ENCODE results near the gene FGFRL1. TPM values are rescaled to one million over a fixed set of nuclear protein-coding genes. Genes with fewer than 3 reads are reported as not detected.
A peak's percentile ranks its signal among the peaks of the same experiment; 100 is the strongest.
"Not testable (repeated sequence)": the region's sequence is repeated elsewhere in the genome, so short reads cannot be mapped to it uniquely, and the experiment has no call there.

Gene FGFRL1
- total RNA-seq, 2 donors from 2014 or later: 15.9 to 18.6 TPM

DNA sequence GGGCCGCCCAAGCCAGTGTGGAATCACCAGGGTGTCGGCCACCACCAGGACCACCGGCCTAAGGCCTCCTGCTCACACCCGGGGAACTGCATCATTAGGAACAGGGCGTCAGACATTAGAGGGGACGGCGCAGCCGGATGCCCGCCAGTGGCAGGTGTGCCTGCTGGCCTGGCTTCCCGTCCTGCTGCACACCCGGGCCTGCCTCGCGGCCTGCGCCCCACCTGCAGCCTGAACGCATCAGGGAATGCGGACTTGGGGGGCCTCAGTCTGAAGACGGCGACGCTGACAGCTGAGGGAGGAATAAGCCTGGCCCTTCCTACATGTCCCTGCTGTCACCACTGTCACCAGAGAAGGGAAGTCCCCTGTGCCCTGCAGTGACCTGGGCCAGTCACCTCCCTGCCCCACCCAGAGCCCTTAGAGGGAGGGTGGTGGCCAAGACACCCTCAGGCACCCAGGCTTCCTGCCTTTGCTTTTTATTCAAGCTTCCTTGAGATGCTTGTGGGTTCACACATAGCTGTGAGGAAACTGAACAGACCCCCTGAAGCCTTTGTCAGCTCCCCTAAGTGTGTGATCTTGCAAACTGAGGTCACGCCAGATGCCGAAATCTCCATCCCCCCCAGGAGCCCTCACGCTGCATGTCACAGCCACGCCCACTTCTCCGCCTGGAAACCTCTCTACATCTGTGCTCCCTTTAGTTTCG is 41.2 kb upstream of the FGFRL1 start:
- peaks cover 4% of the 10 kb centered on the region for H3K4me1 Mint-ChIP-seq (ENCODE audit: low read depth)
- H3K9me3 Mint-ChIP-seq: no peaks in the 10 kb centered on the region
- ATAC-seq (replicated peaks in 1 of 2) (no peak), DNase-seq (no peak)
- H3K36me3 Mint-ChIP-seq (ENCODE audit: insufficient read depth in 2 of 2): no peaks in the 10 kb centered on the region
- H3K27me3 Mint-ChIP-seq (ENCODE audit: low read depth): no peaks in the 10 kb centered on the region
- no peak overlapping the region for H3K4me3 Mint-ChIP-seq
- no peak overlapping the region for H3K27ac Mint-ChIP-seq

DNA sequence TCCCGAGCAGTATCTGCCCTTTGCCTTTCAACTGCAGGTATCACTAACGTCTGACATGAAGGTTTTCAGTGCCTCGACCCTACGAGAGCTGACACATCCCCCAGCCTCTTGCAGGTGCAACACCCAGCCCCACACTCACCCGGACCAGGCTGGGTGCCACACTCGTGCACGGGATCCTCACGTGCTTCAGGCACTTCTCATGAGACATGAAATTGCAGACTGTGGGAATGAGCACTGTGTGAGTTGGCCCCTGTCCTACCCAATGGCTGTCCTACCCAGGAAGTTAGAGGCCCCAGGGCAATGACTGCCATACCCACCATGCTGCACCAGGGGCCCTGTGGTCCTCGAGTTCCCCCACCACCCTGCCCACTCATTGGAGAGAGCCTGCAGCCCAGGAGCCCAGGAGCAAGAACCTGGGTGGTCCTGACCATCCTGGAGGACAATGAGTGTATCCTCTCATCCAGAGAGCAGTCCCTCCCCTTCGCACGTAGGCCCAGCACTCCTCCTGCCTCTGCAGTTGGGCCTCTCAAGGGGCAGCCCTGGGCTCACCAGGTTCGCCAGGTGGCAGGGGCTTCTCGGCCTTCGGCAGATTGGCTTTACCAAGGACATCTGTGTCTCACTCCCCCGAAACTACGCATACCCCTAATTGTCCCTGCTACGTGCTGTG is 40.4 kb upstream of the FGFRL1 start:
- Mint-ChIP-seq H3K36me3 (ENCODE audit: insufficient read depth in 2 of 2) (no peaks in the 10 kb centered on the region), H3K27ac (no peak overlapping the region), H3K27me3 (ENCODE audit: low read depth) (no peaks in the 10 kb centered on the region), H3K4me1 (ENCODE audit: low read depth) (peaks cover 4% of the 10 kb centered on the region), H3K4me3 (peak overlapping the region in 1 of 2 donors; percentile 36), H3K9me3 (no peaks in the 10 kb centered on the region)
- DNase-seq: no peak
- ATAC-seq (replicated peaks in 1 of 2): no peak

DNA sequence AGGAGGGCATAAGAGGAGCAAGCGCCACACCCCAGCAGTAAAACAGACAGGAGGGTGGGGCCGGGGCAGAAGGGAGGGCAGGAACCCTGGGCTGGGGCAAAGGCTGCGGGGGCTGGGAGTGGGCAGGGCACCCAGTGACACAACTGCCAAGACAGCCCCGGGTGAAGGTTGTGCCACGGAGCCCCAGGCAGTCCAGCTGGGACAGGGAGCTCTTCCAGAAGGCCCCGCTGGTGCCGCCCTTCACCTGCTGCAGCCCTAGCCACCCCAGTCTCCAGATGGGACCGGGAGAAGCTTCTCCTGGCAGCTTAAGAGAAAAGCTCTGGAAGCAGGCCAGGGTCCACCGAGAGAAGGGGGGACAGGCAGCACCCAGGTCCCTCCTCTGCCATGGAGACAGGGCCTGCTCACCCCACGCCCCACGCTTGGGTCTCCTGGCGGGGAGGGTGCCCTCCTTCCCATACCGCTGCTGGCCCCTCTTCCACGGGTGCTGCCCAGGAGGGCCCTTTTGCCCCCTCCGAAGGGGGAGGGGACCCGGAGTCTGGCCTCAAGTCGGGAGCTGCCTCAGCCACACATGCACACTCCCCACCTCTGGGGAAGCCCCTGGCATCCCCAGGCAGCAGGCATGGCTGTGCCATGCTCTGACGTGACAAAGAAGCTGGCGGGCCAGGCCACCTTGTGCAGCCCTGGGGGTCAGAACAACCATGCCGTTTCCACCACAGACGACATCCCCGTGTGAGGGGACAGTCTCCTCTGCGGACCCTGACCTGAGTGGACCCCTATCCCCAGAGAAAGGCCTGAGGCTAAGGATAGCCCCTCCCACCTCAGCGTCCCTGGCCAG is 39.5 kb upstream of the FGFRL1 start:
- ATAC-seq (replicated peaks in 1 of 2): no peak
- H3K4me1 Mint-ChIP-seq (ENCODE audit: low read depth): peaks cover 4% of the 10 kb centered on the region
- no peak overlapping the region for H3K27ac Mint-ChIP-seq
- peak overlapping the region; percentile 36 to 66 for H3K4me3 Mint-ChIP-seq
- H3K9me3 Mint-ChIP-seq: no peaks in the 10 kb centered on the region
- DNase-seq: no peak
- H3K36me3 Mint-ChIP-seq (ENCODE audit: insufficient read depth in 2 of 2): no peaks in the 10 kb centered on the region
- no peaks in the 10 kb centered on the region for H3K27me3 Mint-ChIP-seq (ENCODE audit: low read depth)

DNA sequence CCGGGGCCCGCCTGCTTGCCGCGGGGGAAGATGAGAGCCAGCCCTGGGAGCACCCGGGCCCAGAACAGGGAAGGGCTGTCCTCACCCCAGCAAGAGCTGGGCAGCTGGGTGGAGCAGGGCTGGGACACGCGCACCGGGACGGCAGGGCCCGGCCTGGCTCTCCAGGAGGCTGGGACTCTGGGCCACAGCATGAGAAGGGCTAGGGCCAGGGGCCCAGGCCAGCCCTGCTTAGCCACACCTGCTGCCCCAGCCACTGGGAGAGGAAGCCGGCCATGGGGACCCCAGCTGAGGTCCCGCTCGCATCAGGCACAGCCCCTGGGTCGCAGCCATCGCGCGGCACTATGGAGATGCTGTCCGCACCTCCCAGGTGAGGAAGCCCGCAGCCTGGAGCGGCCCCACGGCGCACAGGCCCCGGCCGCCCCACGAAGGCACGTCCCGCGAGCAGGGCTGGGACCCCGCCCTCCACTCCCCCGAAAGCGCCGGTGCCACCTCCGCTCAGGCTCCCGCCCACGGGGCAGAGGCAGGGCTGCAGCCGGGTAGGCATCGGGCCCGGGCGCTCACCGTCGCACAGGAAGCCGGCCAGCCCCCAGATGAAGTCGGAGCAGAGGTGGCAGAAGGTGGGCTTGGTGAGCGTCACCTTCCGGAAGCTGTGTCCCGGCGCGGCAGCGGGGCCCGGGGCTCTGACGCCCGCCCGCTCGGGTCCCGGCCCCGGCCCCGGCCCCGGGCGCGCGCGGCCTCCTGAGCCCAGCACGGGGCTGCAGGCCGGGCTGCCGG is 38.6 kb upstream of the FGFRL1 start:
- Mint-ChIP-seq H3K9me3 (no peaks in the 10 kb centered on the region), H3K27me3 (ENCODE audit: low read depth) (no peaks in the 10 kb centered on the region), H3K4me3 (peak overlapping the region; percentile 66 to 67), H3K27ac (no peak overlapping the region), H3K4me1 (ENCODE audit: low read depth) (peaks cover 4% of the 10 kb centered on the region), H3K36me3 (ENCODE audit: insufficient read depth in 2 of 2) (no peaks in the 10 kb centered on the region)
- ATAC-seq (replicated peaks in 1 of 2) (peak; percentile 61 to 68), DNase-seq (peak; percentile 61 to 72)

DNA sequence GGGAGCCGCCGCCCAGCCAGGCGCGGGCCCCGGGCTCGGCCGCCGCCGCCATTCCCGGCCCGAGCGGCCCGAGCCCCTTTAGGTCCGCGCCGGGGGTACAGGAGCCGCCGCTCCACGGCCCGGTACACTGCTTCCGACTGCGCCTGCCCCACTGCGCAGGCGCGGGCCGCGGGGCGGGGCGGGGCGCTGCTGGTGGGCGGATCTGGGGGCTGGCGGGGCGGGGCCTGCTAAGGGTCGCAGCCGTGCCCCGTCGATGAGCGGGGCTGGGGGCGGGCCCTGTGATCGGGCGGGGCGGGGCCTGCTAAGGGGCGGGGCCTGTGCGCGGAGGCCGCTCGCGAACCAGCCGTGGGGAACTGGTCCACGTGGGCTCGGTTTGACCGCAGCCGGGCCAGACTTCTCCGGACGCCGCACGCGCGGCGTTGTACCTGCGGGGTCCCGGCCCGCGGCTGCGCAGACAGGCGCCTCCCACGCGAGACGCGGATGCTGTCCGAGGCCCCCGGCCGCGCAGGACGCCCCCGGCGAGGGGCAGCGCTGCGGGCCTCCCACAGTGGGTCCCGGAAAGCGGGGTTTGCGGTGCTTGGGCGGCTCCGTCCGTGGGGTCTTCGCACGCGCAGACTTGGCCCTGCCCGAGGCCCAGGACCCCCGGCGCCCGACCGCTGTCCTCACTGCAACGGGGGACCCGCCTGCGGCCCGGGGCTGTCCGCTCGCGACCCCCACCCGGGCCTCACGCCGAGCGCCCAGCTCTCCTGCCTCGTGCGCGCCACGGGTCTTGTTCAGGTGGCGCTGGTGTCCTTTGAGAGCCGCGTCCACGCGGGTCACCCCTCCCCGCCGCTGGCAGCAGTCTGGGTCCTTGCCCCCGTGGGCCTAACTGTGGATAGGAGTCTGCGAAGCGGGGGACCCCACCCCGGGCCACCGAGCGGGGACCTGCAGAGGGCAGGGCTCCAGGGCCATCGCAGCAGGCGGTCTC is 37.7 kb upstream of the FGFRL1 start, which contains the start of gene DGKQ:
Gene DGKQ (minus strand): TSS at position 139 of the 967 bp plus-strand sequence. CDS start 87 bp downstream, at position 52.
- Mint-ChIP-seq H3K4me3 (peak within 1 kb of the TSS; percentile 66 to 67), H3K27ac (no peak within 1 kb of the TSS), H3K9me3 (no peaks in the 10 kb centered on the region)

DNA sequence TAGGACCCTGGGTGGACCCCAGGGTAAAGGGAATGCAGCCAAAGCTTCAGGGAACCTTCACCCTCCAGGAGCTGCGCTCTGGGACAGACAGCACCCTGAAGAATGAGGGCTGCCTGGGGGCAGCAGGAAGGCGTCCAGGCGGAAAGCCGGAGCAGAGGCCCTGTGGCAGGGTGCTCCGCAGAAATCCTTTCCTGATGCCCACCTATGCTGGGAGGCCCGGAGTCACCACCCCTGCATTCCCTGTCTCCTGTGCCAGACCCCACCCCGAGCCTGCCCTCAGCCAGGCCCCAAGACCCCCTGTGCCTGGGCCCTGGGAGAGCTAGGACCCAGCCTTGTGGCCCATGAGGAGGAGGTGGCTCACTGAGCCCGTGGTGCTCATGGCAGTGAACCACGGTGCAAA is 36.8 kb upstream of the FGFRL1 start:
- H3K4me3 Mint-ChIP-seq: no peak overlapping the region
- no peak for ATAC-seq (replicated peaks in 1 of 2)

More for the DNA sequence above, 37.7 kb upstream of the FGFRL1 start, which contains the start of gene DGKQ:
- DNase-seq: peak; percentile 83 to 89
- peak; percentile 91 to 94 for ATAC-seq (replicated peaks in 1 of 2)
- Mint-ChIP-seq H3K36me3 (ENCODE audit: insufficient read depth in 2 of 2) (no peaks in the 10 kb centered on the region), H3K27me3 (ENCODE audit: low read depth) (no peaks in the 10 kb centered on the region), H3K4me1 (ENCODE audit: low read depth) (peaks cover 4% of the 10 kb centered on the region)

DNA sequence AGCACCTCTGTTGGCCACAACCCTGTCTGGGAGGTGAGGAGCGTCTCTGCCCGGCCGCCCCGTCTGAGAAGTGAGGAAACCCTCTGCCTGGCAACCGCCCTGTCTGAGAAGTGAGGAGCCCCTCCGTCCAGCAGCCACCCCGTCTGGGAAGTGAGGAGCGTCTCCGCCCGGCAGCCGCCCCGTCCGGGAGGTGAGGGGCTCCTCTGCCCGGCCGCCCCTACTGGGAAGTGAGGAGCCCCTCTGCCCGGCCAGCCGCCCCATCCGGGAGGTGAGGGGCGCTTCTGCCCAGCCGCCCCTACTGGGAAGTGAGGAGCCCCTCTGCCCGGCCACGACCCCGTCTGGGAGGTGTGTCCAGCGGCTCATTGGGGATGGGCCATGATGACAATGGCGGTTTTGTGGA is 35.4 kb upstream of the FGFRL1 start:
- H3K9me3 Mint-ChIP-seq; DNase-seq; H3K4me1 Mint-ChIP-seq (ENCODE audit: low read depth); H3K27me3 Mint-ChIP-seq (ENCODE audit: low read depth); H3K36me3 Mint-ChIP-seq (ENCODE audit: insufficient read depth in 2 of 2); H3K27ac Mint-ChIP-seq; H3K4me3 Mint-ChIP-seq; ATAC-seq (replicated peaks in 1 of 2): not testable (repeated sequence)

More for the DNA sequence above, 36.8 kb upstream of the FGFRL1 start:
- H3K9me3 Mint-ChIP-seq: no peaks in the 10 kb centered on the region
- no peaks in the 10 kb centered on the region for H3K27me3 Mint-ChIP-seq (ENCODE audit: low read depth)
- DNase-seq: no peak
- H3K27ac Mint-ChIP-seq: no peak overlapping the region
- peaks cover 4% of the 10 kb centered on the region for H3K4me1 Mint-ChIP-seq (ENCODE audit: low read depth)
- no peaks in the 10 kb centered on the region for H3K36me3 Mint-ChIP-seq (ENCODE audit: insufficient read depth in 2 of 2)

DNA sequence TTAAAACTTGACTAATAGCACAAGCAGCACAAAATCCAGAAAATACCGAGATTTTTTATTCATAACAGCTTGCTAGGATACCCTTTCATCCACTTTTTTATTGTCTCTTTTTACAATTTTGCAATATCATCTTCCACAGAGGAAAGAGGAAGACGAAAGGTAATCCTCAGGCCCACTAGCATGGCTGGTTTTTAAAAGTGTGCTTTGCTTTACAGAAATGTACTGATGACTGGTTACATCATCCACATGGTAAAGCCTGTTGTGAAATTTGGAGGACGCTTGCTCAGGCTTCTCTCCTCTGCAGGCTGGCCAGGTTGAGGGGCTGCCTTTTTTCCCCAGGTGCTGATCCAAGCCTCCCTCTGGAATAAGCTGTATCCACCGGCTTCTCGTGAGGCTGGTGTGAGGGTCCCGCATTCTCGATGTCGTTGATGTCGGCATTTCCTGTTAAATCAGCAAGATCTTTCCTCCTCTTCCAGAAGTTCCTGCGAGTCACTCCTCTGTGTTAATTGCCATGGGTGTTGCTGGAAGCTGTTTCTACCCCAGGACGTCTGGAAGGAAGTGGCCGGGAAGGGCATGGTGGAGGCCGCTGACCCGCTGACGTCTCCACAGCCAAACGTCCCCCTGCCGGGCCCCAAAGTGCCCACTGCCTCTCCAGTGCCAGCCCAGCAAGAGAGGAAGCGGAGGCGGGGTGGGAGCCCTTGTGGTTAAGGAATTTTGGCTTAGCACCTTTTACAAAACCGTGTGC is 32.3 kb upstream of the FGFRL1 start:
- no peak overlapping the region for H3K27ac Mint-ChIP-seq
- DNase-seq (no peak), ATAC-seq (replicated peaks in 1 of 2) (no peak)
- no peaks in the 10 kb centered on the region for H3K36me3 Mint-ChIP-seq (ENCODE audit: insufficient read depth in 2 of 2)
- H3K27me3 Mint-ChIP-seq (ENCODE audit: low read depth): no peaks in the 10 kb centered on the region
- H3K4me3 Mint-ChIP-seq: no peak overlapping the region
- no peaks in the 10 kb centered on the region for H3K4me1 Mint-ChIP-seq (ENCODE audit: low read depth)
- no peaks in the 10 kb centered on the region for H3K9me3 Mint-ChIP-seq

DNA sequence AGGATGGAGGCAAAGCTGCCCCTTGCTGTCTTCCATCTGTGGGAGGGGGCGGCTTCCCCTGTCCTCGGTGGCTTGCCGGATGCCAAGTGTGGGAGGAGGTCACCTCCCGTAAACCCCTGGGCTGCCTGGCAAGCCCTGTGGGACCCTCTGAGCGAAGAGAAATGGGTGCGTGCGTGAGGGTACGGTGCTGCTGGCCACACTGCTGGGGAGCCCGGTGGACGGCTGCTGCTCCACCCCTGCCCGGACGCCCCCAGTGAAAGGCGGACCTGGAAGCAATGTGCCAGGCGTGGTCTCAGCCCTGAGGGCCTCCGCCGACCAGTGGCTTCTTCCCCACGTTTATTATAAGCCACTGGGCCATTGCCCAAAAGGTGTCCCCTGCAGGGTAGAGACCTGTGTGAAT is 29.1 kb upstream of the FGFRL1 start:
- no peak overlapping the region for H3K4me3 Mint-ChIP-seq
- no peaks in the 10 kb centered on the region for H3K27me3 Mint-ChIP-seq (ENCODE audit: low read depth)
- ATAC-seq (replicated peaks in 1 of 2) (no peak), DNase-seq (no peak)
- no peaks in the 10 kb centered on the region for H3K36me3 Mint-ChIP-seq (ENCODE audit: insufficient read depth in 2 of 2)
- H3K27ac Mint-ChIP-seq: no peak overlapping the region
- H3K4me1 Mint-ChIP-seq (ENCODE audit: low read depth): peaks cover 24% of the 10 kb centered on the region
- H3K9me3 Mint-ChIP-seq: no peaks in the 10 kb centered on the region

DNA sequence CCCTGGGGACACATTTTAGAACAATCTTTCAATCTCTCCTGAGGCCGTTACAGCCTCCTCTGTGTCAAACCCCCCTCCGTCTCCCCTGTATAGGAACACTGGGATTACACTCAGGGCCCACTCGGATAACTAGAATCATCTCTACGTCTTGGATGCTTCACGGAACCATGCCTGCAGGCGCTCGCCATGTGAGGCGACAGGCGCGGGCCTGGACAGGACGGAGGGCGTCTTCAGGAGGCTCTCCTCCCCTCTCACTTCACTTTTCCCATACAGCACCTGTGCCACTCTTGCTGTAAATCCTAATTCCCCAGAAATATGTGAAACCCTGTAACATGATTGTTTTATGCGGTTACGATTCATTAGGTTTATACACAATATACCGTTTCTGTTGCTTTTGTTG is 28.6 kb upstream of the FGFRL1 start:
- H3K4me3 Mint-ChIP-seq: no peak overlapping the region
- no peak overlapping the region for H3K27ac Mint-ChIP-seq
- ATAC-seq (replicated peaks in 1 of 2) (no peak), DNase-seq (no peak)
- H3K9me3 Mint-ChIP-seq: no peaks in the 10 kb centered on the region
- peaks cover 29% of the 10 kb centered on the region for H3K4me1 Mint-ChIP-seq (ENCODE audit: low read depth)
- H3K27me3 Mint-ChIP-seq (ENCODE audit: low read depth): no peaks in the 10 kb centered on the region
- no peaks in the 10 kb centered on the region for H3K36me3 Mint-ChIP-seq (ENCODE audit: insufficient read depth in 2 of 2)

DNA sequence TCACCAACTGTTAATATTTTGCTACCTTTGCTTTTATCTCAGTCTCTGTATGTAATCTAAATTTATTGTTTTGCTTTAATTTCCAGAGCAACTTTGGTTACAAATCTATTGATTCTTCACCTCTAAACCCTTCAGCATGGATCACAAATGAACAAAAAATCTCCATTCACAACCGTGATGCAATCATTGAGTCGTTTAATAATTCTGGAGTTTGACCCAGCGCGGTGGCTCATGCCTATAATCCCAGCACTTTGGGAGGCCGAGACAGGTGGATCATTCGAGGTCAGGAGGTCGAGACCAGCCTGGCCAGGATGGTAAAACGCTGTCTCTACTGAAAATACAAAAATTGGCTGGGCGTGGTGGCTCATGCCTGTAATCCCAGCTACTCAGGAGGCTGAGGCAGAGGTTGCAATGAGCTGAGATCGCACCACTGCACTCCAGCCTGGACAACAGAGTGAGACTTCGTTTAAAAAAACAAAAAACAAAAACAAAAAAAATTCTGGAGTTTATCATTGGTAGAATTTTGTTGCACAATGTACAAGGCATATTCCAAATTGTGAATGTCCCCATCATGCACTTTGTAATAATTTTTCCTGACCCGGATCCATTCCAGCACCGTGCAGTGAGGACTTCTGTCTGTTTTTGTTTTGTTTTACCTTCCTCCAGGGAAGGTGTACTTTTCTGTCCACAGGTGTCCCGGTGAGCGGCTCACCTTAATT is 26.9 kb upstream of the FGFRL1 start:
- ATAC-seq (replicated peaks in 1 of 2) (no peak), DNase-seq (no peak)
- peaks cover 29% of the 10 kb centered on the region for H3K4me1 Mint-ChIP-seq (ENCODE audit: low read depth)
- H3K9me3 Mint-ChIP-seq: no peaks in the 10 kb centered on the region
- no peaks in the 10 kb centered on the region for H3K36me3 Mint-ChIP-seq (ENCODE audit: insufficient read depth in 2 of 2)
- no peaks in the 10 kb centered on the region for H3K27me3 Mint-ChIP-seq (ENCODE audit: low read depth)
- H3K4me3 Mint-ChIP-seq: peak overlapping the region; percentile 88 to 96
- no peak overlapping the region for H3K27ac Mint-ChIP-seq

All from activated T-cell treated with anti-CD3 and anti-CD28 coated beads, Interleukin-2, amount 50 U/mL, for 72 hours (primary cell).